Stomach (tissue), 4 donors: Measurements from ENCODE around the gene SYT11.

Source experiments
- EP300 ChIP-seq: sonication (generic); formaldehyde crosslinking; IDR thresholded peaks from one replicate; pipeline ENCODE4 v1.6.1; 2017; ENCODE audit warnings: antibody characterized with exemption
- POLR2A ChIP-seq, 4 donors: fragments of 450-650 bp; IDR thresholded peaks; one replicate each; pipeline ENCODE4 v1.6.1; 2016; ENCODE audit warnings: antibody characterized with exemption in 4 of 4, control low read depth in 2 of 4, mild to moderate bottlenecking in 1 of 4, moderate library complexity in 1 of 4
- POLR2AphosphoS5 ChIP-seq, 3 donors: sonication (generic); formaldehyde crosslinking; IDR thresholded peaks; one replicate each; pipeline ENCODE4 v1.6.1; 2016; ENCODE audit warnings: antibody characterized with exemption in 3 of 3
- TF ChIP-seq, protein P1 (sequence below), 7 experiments: fragments of 450-650 bp in 4 of 7; fragments of 200-600 bp in 3 of 7; sonication (generic) in 3 of 7; IDR thresholded peaks; one replicate each; pipeline ENCODE4 v1.5.1; 2016 to 2019; ENCODE audit warnings: antibody characterized with exemption in 7 of 7, control low read depth in 2 of 7, mild to moderate bottlenecking in 1 of 7

GRCh38 chr1:155890251-155890650 is 30.9 kb downstream of the SYT11 start:
- TF ChIP-seq, protein P1, sequence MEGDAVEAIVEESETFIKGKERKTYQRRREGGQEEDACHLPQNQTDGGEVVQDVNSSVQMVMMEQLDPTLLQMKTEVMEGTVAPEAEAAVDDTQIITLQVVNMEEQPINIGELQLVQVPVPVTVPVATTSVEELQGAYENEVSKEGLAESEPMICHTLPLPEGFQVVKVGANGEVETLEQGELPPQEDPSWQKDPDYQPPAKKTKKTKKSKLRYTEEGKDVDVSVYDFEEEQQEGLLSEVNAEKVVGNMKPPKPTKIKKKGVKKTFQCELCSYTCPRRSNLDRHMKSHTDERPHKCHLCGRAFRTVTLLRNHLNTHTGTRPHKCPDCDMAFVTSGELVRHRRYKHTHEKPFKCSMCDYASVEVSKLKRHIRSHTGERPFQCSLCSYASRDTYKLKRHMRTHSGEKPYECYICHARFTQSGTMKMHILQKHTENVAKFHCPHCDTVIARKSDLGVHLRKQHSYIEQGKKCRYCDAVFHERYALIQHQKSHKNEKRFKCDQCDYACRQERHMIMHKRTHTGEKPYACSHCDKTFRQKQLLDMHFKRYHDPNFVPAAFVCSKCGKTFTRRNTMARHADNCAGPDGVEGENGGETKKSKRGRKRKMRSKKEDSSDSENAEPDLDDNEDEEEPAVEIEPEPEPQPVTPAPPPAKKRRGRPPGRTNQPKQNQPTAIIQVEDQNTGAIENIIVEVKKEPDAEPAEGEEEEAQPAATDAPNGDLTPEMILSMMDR (IDR thresholded peaks at IDR 0.05): no peak
- TF ChIP-seq POLR2A (IDR thresholded peaks at IDR 0.05): no peak
- TF ChIP-seq EP300: no peak
- no peak for TF ChIP-seq POLR2AphosphoS5 (IDR thresholded peaks at IDR 0.05)
